ENCODE measurements around the gene DOCK9. TPM values are rescaled to one million over a fixed set of nuclear protein-coding genes. Genes with fewer than 3 reads are reported as not detected.

Gene DOCK9
- polyA plus RNA-seq, 3 donors, result 0.01 TPM; not detected in 2

DNA sequence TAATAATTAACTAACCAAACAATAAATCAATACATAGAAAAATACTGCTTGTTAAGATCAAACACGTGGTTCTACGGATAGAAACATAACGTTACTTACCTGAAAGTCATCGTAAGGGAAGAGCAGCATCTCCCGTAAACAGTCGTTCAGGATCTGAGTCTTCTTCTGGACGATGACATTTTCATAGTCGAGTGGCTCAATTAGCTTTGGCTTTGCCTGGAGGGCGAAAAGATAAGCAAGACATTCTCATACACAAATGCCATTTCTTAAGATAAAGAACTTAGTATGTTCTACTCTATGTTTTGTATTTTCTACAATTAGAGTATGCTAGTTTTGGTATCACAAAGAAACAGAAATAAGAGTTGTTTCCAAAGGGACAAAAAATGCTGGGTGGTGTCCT lies 22.5 kb downstream of the DOCK9 start:
- Histone ChIP-seq H3K4me1 (ENCODE audit: control insufficient read depth in 1 of 2, insufficient read depth in 2 of 2, low read length in 2 of 2) (no peaks in the 10 kb centered on the region), H3K4me2 (replicated peaks; ENCODE audit: extremely low read depth, low read length, poor library complexity, severe bottlenecking) (no peak overlapping the region), H3K27ac (ENCODE audit: low read depth in 1 of 2, low read length in 2 of 2) (no peak overlapping the region), H2AFZ (ENCODE audit: insufficient read depth, low read depth, low read length, poor library complexity, severe bottlenecking) (no peak overlapping the region), H3K79me2 (ENCODE audit: insufficient read depth, low read length) (no peaks in the 10 kb centered on the region), H3K4me3 (replicated peaks in 1 of 3; ENCODE audit: low read depth in 2 of 3, low read length in 3 of 3) (no peak overlapping the region), H3K9ac (ENCODE audit: insufficient read depth, low read length, poor library complexity, severe bottlenecking) (no peak overlapping the region), H3K9me3 (replicated peaks in 1 of 2; ENCODE audit: control insufficient read depth in 1 of 2, insufficient read depth in 1 of 2, low read length in 2 of 2) (no peaks in the 10 kb centered on the region), H4K20me1 (ENCODE audit: insufficient read depth, low read length) (no peaks in the 10 kb centered on the region), H3K27me3 (ENCODE audit: control insufficient read depth in 2 of 2, insufficient read depth in 2 of 2, low read length in 2 of 2) (peaks cover 0 to 3% of the 10 kb centered on the region in 2 donors), H3K36me3 (replicated peaks in 1 of 2; ENCODE audit: control insufficient read depth in 1 of 2, insufficient read depth in 2 of 2, low read length in 2 of 2) (no peaks in the 10 kb centered on the region)
- WGBS (ENCODE audit: insufficient coverage), result 98% methylated on average over 5 of the region's 9 CpGs
- H3K4me3 Mint-ChIP-seq, result no peak overlapping the region
- TF ChIP-seq CTCF (IDR thresholded peaks at IDR 0.05), result no peak
- no peaks in the 10 kb centered on the region for H3K9me3 Mint-ChIP-seq
- peaks cover 0 to 7% (median 6%) of the 10 kb centered on the region in 3 donors for H3K27me3 Mint-ChIP-seq (ENCODE audit: low read depth in 3 of 3)
- DNase-seq, result no peak
- intact Hi-C loops (cut with micrococcal nuclease), result no loop called here
- H3K36me3 Mint-ChIP-seq, result no peaks in the 10 kb centered on the region
- H3K4me1 Mint-ChIP-seq, result no peaks in the 10 kb centered on the region
- H3K27ac Mint-ChIP-seq, result no peak overlapping the region

GRCh38 chr13:98954313-98954712 lies 23.6 kb downstream of the DOCK9 start:
- 95% methylated on average over 4 of the region's 4 CpGs for WGBS (ENCODE audit: insufficient coverage)
- H3K4me3 ChIP-seq (replicated peaks in 1 of 3; ENCODE audit: low read depth in 2 of 3, low read length in 3 of 3), result no peak overlapping the region
- H3K27ac ChIP-seq (ENCODE audit: low read depth in 1 of 2, low read length in 2 of 2), result no peak overlapping the region
- H3K9ac ChIP-seq (ENCODE audit: insufficient read depth, low read length, poor library complexity, severe bottlenecking), result no peak overlapping the region
- Mint-ChIP-seq H3K9me3 (peaks cover 0 to 2% (median 0%) of the 10 kb centered on the region in 7 donors), H3K27ac (no peak overlapping the region), H3K27me3 (ENCODE audit: low read depth in 3 of 3) (peaks cover 0 to 4% (median 3%) of the 10 kb centered on the region in 3 donors), H3K36me3 (no peaks in the 10 kb centered on the region), H3K4me3 (no peak overlapping the region), H3K4me1 (no peaks in the 10 kb centered on the region)
- no peaks in the 10 kb centered on the region for H3K36me3 ChIP-seq (replicated peaks in 1 of 2; ENCODE audit: control insufficient read depth in 1 of 2, insufficient read depth in 2 of 2, low read length in 2 of 2)
- intact Hi-C loops (cut with micrococcal nuclease), result no loop called here
- H3K79me2 ChIP-seq (ENCODE audit: insufficient read depth, low read length), result no peaks in the 10 kb centered on the region
- H3K9me3 ChIP-seq (replicated peaks in 1 of 2; ENCODE audit: control insufficient read depth in 1 of 2, insufficient read depth in 1 of 2, low read length in 2 of 2), result no peaks in the 10 kb centered on the region
- H3K27me3 ChIP-seq (ENCODE audit: control insufficient read depth in 2 of 2, insufficient read depth in 2 of 2, low read length in 2 of 2), result peaks cover 0 to 3% of the 10 kb centered on the region in 2 donors
- DNase-seq, result no peak
- H3K4me1 ChIP-seq (ENCODE audit: control insufficient read depth in 1 of 2, insufficient read depth in 2 of 2, low read length in 2 of 2), result no peaks in the 10 kb centered on the region
- no peaks in the 10 kb centered on the region for H4K20me1 ChIP-seq (ENCODE audit: insufficient read depth, low read length)
- H3K4me2 ChIP-seq (replicated peaks; ENCODE audit: extremely low read depth, low read length, poor library complexity, severe bottlenecking), result no peak overlapping the region
- no peak overlapping the region for H2AFZ ChIP-seq (ENCODE audit: insufficient read depth, low read depth, low read length, poor library complexity, severe bottlenecking)
- TF ChIP-seq CTCF (IDR thresholded peaks at IDR 0.05), result no peak

Measured in CD14-positive monocyte (primary cell).